Thoracic aorta (tissue), 2 donors: ENCODE measurements around the gene CCL22. TPM values are rescaled to one million over a fixed set of nuclear protein-coding genes. Genes with fewer than 3 reads are reported as not detected.
"Not testable (repeated sequence)": the region's sequence is repeated elsewhere in the genome, so short reads cannot be mapped to it uniquely, and the experiment has no call there.

Experiments
- ATAC-seq: fragments of 150-250 bp; one replicate; pipeline ENCODE4 v1.8.0; 2017; ENCODE audit warnings: low read depth; ENCODE audit not compliant: insufficient number of reproducible peaks, low FRiP score
- DNase-seq: peaks from one replicate; pipeline ENCODE4 v3.0.0-alpha.2; 2020; ENCODE audit warnings: low spot score
- H3K27ac ChIP-seq, 2 donors: fragments of 200-600 bp; sonication (generic); 1 replicate in 1 of 2; 2 replicates in 1 of 2; pipeline ENCODE4 v1.5.1; 2016; ENCODE audit warnings: mild to moderate bottlenecking in 2 of 2, moderate library complexity in 2 of 2
- H3K27me3 ChIP-seq: fragments of 200-600 bp; sonication (generic); replicated peaks from 2 replicates; pipeline ENCODE4 v1.6.0; 2016; ENCODE audit warnings: mild to moderate bottlenecking; ENCODE audit not compliant: insufficient read depth
- H3K36me3 ChIP-seq: fragments of 200-600 bp; sonication (generic); one replicate; pipeline ENCODE4 v1.5.1; 2016
- H3K4me1 ChIP-seq, 2 donors: fragments of 200-600 bp; sonication (generic); 1 replicate in 1 of 2; 2 replicates in 1 of 2; pipeline versions ENCODE4 v1.5.1 to v1.6.0; 2016; ENCODE audit warnings: low read depth in 2 of 2, mild to moderate bottlenecking in 1 of 2; ENCODE audit not compliant: control insufficient read depth in 1 of 2
- H3K4me3 ChIP-seq: fragments of 200-600 bp; sonication (generic); 2 replicates; pipeline ENCODE4 v1.5.1; 2016; ENCODE audit warnings: mild to moderate bottlenecking
- H3K9me3 ChIP-seq: fragments of 200-600 bp; sonication (generic); 2 replicates; pipeline ENCODE4 v1.5.1; 2016
- total RNA-seq, 2 donors: library from RNA; depleted of rRNA; stranded (reverse); fragments of >200 nt; gene quantifications; one replicate each; pipeline versions ENCODE4 v1.1.0 to v1.2.3, GENCODE V29; 2016
- TF ChIP-seq, protein P1 (sequence below): fragments of 200-600 bp; sonication (generic); IDR thresholded peaks from one replicate; pipeline ENCODE4 v1.5.1; 2019; ENCODE audit warnings: antibody characterized with exemption

Gene CCL22
- total RNA-seq, 2 donors from 2014 or later: not detected

DNA sequence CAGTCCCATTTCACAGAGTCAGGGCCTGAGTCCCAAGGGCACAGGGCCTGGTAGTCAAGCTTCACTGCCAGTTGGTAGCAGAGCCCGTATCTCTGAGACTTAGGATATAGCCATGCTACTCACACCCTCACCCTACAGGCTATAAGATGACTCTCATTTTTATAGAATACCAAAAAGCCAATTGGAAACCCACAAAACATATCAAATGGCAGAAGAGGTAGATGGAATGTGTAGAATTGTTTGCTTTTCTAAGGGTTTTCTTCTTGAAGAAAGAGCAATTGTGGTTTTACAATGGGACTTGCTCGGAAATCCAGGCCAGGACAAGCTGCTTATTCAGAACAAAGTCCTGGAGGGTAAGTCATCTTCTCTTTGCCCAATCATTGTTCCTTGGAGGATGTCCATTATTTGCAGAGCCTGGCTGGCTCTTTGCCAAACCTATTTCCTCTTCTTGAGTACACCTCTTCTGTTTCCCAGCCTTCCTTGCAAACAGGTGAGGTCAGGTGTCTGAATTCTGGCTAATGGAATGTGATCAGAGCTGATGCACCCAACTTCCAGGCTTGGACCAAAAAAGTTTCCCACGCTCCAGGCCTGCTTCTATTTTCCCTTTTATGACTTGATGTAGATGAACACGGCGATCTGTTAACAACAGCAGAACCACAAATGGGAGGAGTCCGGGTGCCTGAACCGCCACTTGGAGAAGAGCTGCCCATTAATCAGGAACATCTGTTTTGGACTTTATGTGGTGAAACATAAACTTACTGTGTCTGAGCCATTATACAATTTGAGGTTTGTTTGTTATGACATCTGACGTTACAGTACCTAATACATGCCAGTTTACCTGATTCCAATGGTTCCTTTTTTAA, 16.9 kb upstream of the CCL22 start:
- no peaks in the 10 kb centered on the region for H3K27me3 ChIP-seq
- TF ChIP-seq, protein P1, sequence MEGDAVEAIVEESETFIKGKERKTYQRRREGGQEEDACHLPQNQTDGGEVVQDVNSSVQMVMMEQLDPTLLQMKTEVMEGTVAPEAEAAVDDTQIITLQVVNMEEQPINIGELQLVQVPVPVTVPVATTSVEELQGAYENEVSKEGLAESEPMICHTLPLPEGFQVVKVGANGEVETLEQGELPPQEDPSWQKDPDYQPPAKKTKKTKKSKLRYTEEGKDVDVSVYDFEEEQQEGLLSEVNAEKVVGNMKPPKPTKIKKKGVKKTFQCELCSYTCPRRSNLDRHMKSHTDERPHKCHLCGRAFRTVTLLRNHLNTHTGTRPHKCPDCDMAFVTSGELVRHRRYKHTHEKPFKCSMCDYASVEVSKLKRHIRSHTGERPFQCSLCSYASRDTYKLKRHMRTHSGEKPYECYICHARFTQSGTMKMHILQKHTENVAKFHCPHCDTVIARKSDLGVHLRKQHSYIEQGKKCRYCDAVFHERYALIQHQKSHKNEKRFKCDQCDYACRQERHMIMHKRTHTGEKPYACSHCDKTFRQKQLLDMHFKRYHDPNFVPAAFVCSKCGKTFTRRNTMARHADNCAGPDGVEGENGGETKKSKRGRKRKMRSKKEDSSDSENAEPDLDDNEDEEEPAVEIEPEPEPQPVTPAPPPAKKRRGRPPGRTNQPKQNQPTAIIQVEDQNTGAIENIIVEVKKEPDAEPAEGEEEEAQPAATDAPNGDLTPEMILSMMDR: no peak
- DNase-seq: no peak
- peaks cover 6% of the 10 kb centered on the region for H3K9me3 ChIP-seq
- no peaks in the 10 kb centered on the region for H3K36me3 ChIP-seq
- no peaks in the 10 kb centered on the region for H3K4me1 ChIP-seq
- ATAC-seq: no peak
- no peak overlapping the region for H3K4me3 ChIP-seq
- no peak overlapping the region for H3K27ac ChIP-seq

DNA sequence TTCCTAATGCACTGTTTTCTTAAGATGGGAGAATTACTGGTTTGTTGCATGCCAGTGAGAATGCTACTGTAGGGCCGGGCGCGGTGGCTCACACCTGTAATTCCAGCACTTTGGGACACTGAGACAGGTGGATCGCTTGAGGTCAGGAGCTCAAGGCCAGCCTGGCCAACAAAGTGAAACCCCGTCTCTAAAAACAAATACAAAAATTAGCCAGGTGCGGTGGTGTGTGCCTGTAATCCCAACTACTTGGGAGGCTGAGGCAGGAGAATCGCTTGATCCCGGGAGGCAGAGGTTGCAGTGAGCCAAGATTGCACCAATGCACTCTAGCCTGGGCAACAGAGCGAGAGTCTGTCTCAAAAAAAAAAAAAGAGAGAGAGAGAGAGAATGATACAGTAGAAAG, 16.0 kb upstream of the CCL22 start:
- H3K36me3 ChIP-seq, DNase-seq, H3K4me1 ChIP-seq, H3K27me3 ChIP-seq, H3K4me3 ChIP-seq, H3K9me3 ChIP-seq, H3K27ac ChIP-seq, ATAC-seq: not testable (repeated sequence)

DNA sequence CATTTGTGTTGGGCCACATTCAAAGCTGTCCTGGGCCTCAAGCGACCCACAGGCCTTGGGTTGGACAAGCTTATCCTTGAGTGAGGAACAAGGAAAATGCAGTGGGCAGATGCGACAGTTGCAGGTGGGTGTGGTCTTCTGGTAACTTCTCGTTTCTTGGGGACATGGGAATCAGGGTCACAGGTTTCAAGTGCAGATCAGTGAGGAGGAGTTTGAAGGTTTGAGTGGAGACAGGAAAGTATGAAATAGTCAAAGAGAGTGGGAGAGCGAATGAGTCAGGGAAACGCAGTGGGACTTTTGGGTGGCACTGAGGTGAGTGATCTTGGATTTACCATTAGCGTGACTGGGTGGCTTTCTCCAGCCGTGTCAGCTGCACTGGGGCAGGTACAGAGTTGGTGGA, 15.4 kb upstream of the CCL22 start:
- Histone ChIP-seq H3K4me3 (no peak overlapping the region), H3K36me3 (no peaks in the 10 kb centered on the region), H3K9me3 (no peaks in the 10 kb centered on the region), H3K4me1 (no peaks in the 10 kb centered on the region), H3K27me3 (no peaks in the 10 kb centered on the region), H3K27ac (no peak overlapping the region)
- DNase-seq (no peak), ATAC-seq (no peak)
- TF ChIP-seq, protein P1: no peak

DNA sequence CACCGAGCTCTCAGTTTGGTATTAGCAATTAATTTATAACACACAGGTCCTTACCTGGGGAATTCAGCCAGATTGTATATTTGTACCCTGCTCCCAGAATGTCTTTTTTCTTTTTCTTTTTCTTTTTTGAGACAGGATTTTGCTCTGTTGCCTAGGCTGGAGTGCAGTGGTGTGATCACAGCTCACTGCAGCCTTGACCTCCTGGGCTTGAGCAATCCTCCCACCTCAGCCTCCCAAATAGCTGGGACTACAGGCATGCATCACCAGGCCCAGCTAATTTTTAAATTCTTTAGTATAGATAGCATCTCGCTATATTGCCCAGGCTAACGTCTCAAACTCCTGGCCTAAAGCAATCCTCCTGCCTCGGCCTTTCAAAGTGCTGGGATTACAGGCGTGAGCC, 14.5 kb upstream of the CCL22 start:
- H3K9me3 ChIP-seq, DNase-seq, H3K27me3 ChIP-seq, H3K36me3 ChIP-seq, H3K4me1 ChIP-seq, H3K27ac ChIP-seq, H3K4me3 ChIP-seq, ATAC-seq: not testable (repeated sequence)

DNA sequence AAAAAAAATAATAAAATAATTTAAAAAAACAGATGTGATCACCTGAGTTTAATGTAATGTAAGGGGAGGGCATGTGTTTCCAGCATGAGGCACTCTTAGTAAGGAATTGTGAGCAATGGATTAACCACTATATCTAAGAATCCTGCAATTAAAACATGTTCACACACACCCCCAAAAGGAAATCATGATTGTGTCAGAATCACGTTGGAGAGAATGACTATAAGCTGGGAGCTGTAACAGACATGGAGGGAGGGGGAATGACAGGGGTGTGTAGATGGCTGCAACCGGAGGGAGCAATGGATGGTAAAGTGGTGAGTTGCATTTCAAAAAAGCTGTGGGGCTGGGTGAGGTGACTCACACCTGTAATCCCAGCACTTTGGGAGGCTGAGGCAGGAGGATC, 13.6 kb upstream of the CCL22 start:
- DNase-seq (no peak), ATAC-seq (no peak)
- no peaks in the 10 kb centered on the region for H3K4me1 ChIP-seq
- H3K27me3 ChIP-seq: no peaks in the 10 kb centered on the region
- no peak overlapping the region for H3K4me3 ChIP-seq
- no peak overlapping the region for H3K27ac ChIP-seq
- TF ChIP-seq, protein P1: no peak
- no peaks in the 10 kb centered on the region for H3K36me3 ChIP-seq
- H3K9me3 ChIP-seq: no peaks in the 10 kb centered on the region

DNA sequence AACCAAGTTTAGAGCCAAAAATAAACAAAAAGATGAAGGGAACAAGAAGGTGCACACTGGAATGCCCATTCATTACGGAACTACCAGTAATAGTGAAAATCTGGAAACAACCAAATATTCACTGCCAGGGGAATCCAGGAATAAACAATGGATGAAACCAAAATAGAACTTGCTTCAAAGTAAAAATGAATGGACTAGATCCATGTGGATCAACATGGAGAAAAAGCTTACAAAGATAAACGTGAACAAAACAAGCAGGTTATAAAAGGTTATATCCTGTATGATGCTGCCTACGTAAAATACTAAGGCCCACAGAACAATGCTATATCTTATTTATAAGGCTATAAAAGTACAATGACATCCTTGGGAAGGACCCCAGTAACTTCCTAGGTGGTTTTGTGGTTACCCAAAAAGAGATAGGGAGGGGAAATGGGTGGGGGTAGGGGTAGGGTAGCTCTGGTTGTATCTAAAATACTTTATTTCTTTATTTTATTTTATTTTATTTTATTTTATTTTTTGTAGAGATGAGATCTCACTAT, 12.8 kb upstream of the CCL22 start:
- no peaks in the 10 kb centered on the region for H3K4me1 ChIP-seq
- DNase-seq: no peak
- H3K27me3 ChIP-seq: no peaks in the 10 kb centered on the region
- no peak overlapping the region for H3K27ac ChIP-seq
- no peaks in the 10 kb centered on the region for H3K9me3 ChIP-seq
- H3K4me3 ChIP-seq: no peak overlapping the region
- no peaks in the 10 kb centered on the region for H3K36me3 ChIP-seq
- TF ChIP-seq, protein P1: no peak
- no peak for ATAC-seq
